HepG2 (cell line): ENCODE data around the gene RRBP1. TPM values are rescaled to one million over a fixed set of nuclear protein-coding genes. Genes with fewer than 3 reads are reported as not detected.
A peak's percentile ranks its signal among the peaks of the same experiment; 100 is the strongest.

Experiments
- CAMTA2 ChIP-seq: sonication (generic); formaldehyde crosslinking; IDR thresholded peaks from 2 replicates; pipeline ENCODE4 v1.4.0; 2020; ENCODE audit warnings: mild to moderate bottlenecking, missing genetic modification reagents, borderline replicate concordance
- FIP1L1 ChIP-seq: fragments of 200-400 bp; formaldehyde crosslinking; IDR thresholded peaks from 2 replicates; pipeline ENCODE4 v1.6.1; 2018; ENCODE audit warnings: low read depth, mild to moderate bottlenecking, low read length, moderate library complexity, borderline replicate concordance; ENCODE audit not compliant: insufficient read depth
- MAFK ChIP-seq, 2 experiments: IDR thresholded peaks in 1 of 2; conservative IDR thresholded peaks in 1 of 2; 2 replicates each; pipeline ENCODE4 v1.6.1; 2011; ENCODE audit warnings: improper control_type of control experiment in 2 of 2, low read length in 2 of 2
- RERE ChIP-seq: IDR thresholded peaks from 2 replicates; pipeline ENCODE4 v1.6.1; 2016; ENCODE audit warnings: low read depth, missing genetic modification reagents, missing compliant biosample characterization
- SIN3A ChIP-seq: IDR thresholded peaks from 2 replicates; pipeline ENCODE4 v1.6.1; 2011; ENCODE audit warnings: low read depth, mild to moderate bottlenecking, control low read depth, low read length, borderline replicate concordance
- TEF ChIP-seq: sonication (generic); formaldehyde crosslinking; IDR thresholded peaks from 2 replicates; pipeline ENCODE4 v1.5.0; 2020; ENCODE audit warnings: missing genetic modification reagents
- TERF1 ChIP-seq: sonication (generic); formaldehyde crosslinking; IDR thresholded peaks from 2 replicates; pipeline ENCODE4 v1.8.0; 2022; ENCODE audit warnings: mild to moderate bottlenecking, missing genetic modification reagents, moderate library complexity
- ZBTB44 ChIP-seq: sonication (generic); formaldehyde crosslinking; IDR thresholded peaks from 2 replicates; pipeline ENCODE4 v1.4.0; 2020; ENCODE audit warnings: missing genetic modification reagents
- ZNF33A ChIP-seq: sonication (generic); formaldehyde crosslinking; IDR thresholded peaks from 2 replicates; pipeline ENCODE4 v1.5.1; 2020; ENCODE audit warnings: missing genetic modification reagents, mild to moderate bottlenecking, moderate library complexity, borderline replicate concordance
- ZNF513 ChIP-seq: sonication (generic); formaldehyde crosslinking; conservative IDR thresholded peaks from 2 replicates; pipeline ENCODE4 v1.5.0; 2020; ENCODE audit warnings: missing genetic modification reagents
- ZNF782 ChIP-seq: sonication (generic); formaldehyde crosslinking; IDR thresholded peaks from 2 replicates; pipeline ENCODE4 v1.4.0; 2020; ENCODE audit warnings: missing genetic modification reagents, mild to moderate bottlenecking, borderline replicate concordance
- ZUFSP ChIP-seq: sonication (generic); formaldehyde crosslinking; IDR thresholded peaks from 2 replicates; pipeline ENCODE4 v1.9.0; 2021; ENCODE audit warnings: missing genetic modification reagents, mild to moderate bottlenecking, borderline replicate concordance
- ZZZ3 ChIP-seq: sonication (generic); formaldehyde crosslinking; IDR thresholded peaks from 2 replicates; pipeline ENCODE4 v1.4.0; 2020; ENCODE audit warnings: missing genetic modification reagents, mild to moderate bottlenecking, borderline replicate concordance
- polyA plus RNA-seq, 8 experiments: library from polyadenylated mRNA; depleted of rRNA in 3 of 8; stranded (reverse) in 7 of 8; unstranded in 1 of 8; fragments of >200 nt; fragmentation: Illumina TruSeq in 4 of 8; extraction: Trizol in 4 of 8; gene quantifications; 2 replicates each; pipeline versions ENCODE4 v1.2.1 to v1.2.3, GENCODE V29; 2011 to 2016; ENCODE audit warnings: low read depth in 4 of 8, missing spikeins in 1 of 8, mixed read lengths in 1 of 8; ENCODE audit not compliant: insufficient read depth in 1 of 8
- total RNA-seq, 5 experiments: library from RNA; depleted of rRNA; stranded (reverse); fragments of >200 nt; fragmentation: Illumina TruSeq; extraction: Trizol; gene quantifications; 2 replicates each; pipeline ENCODE4 v1.2.3, GENCODE V29; 2016; ENCODE audit warnings: low read depth in 1 of 5

Gene RRBP1
- total and polyA plus RNA-seq, 2 of the 13 experiments (the other 11 are each of a cell fraction or from before 2014, with no cell fraction given) = 150 to 222 TPM

- no peak for TF ChIP-seq TERF1 (CRISPR knock-in tag)
- no peak; the same call in 1 of the 2 replicates for TF ChIP-seq CAMTA2 (CRISPR knock-in tag)
- no peak; the same call in 1 of the 2 replicates for TF ChIP-seq SIN3A
- TF ChIP-seq ZBTB44 (CRISPR knock-in tag) = no peak
- TF ChIP-seq ZNF782 (CRISPR knock-in tag) = no peak
- peak; percentile 54; the same call in 1 of the 2 replicates for TF ChIP-seq TEF
- no peak for TF ChIP-seq ZNF513 (CRISPR knock-in tag)
- TF ChIP-seq ZUFSP (CRISPR knock-in tag) = no peak
- no peak for TF ChIP-seq ZNF33A (CRISPR knock-in tag)
- no peak for TF ChIP-seq FIP1L1
- TF ChIP-seq RERE (CRISPR knock-in tag) = no peak
- TF ChIP-seq ZZZ3 (CRISPR knock-in tag) = no peak
- TF ChIP-seq MAFK (conservative IDR thresholded peaks at IDR 0.05 in 1 of 2, IDR thresholded peaks at IDR 0.05 in 1 of 2; ENCODE audit: low read length in 2 of 2) = no peak
These were observed 961 bp downstream of the RRBP1 start (continued) for GRCh38 chr20:17680836-17681725.
